NOMO-1 (cell line): Measurements from ENCODE around the gene CREB5.

ENCODE experiments used
- DNase-seq, 2 experiments: peaks; one replicate each; lab custom pipeline; 2025; ENCODE audit not compliant: unreplicated experiment in 2 of 2; lab: John Stamatoyannopoulos, UW

The CREB5 gene

GRCh38 chr7:28725045-28725642, 312.8 kb downstream of the CREB5 start:
- no peak for DNase-seq

DNA sequence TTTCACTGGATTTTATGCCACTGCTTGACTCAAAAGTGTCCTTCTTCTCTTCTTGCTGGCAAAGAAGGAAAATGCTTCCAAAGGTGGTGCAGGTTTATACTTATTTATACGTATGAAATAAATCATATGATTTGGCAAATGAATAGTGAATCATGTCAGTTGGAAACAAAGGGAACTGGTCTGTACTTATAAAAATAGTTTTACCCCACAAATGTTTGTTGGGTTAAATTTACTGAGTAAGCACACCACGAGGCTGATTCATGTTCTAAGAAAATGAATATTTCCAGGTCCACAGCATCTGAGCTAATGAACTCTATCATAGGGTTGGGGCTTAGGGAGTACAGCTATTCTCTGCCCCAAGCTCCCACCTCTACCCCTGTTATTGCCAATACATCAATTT, 313.6 kb downstream of the CREB5 start:
- no peak for DNase-seq

DNA sequence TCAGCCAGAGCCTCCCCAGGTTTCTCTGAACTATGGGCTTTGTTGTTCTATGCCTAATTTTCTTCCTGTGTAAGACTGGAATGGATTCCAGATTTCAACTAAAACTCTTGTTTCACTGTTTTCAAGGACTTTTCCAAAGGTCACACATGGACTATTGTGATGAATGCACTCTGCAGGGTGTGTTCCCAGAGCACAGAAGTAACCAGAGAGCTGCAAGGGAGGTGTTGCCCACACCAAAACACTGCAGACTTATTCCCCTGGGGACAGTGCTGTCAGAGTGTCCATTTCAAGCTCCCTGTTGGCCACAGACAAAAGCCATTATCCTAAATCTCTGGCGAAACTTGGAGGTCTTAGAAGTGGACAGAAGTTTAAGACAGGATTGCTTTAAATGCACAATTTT, 314.2 kb downstream of the CREB5 start:
- no peak for DNase-seq

DNA sequence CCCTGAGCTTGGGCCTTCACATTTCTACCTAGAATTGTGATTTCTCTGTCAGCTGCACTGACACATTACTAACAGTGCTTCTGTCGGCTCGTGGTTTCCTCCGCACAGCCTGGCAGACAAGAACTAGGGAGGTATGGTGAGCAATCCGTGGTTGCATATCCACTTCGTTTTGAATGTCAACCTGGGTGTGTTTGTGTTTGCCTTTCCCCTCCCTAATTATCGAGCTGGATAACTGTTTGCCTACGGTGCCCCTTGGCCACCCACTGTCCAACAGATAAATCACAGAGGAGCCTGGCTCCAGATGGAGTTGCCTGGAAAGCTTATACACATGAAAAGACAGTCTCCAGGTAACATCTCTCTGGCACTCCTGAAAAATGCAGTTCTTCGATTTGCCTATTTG, 317.0 kb downstream of the CREB5 start:
- DNase-seq, result no peak

GRCh38 chr7:28729727-28730126, 317.4 kb downstream of the CREB5 start:
- DNase-seq, result no peak

DNA sequence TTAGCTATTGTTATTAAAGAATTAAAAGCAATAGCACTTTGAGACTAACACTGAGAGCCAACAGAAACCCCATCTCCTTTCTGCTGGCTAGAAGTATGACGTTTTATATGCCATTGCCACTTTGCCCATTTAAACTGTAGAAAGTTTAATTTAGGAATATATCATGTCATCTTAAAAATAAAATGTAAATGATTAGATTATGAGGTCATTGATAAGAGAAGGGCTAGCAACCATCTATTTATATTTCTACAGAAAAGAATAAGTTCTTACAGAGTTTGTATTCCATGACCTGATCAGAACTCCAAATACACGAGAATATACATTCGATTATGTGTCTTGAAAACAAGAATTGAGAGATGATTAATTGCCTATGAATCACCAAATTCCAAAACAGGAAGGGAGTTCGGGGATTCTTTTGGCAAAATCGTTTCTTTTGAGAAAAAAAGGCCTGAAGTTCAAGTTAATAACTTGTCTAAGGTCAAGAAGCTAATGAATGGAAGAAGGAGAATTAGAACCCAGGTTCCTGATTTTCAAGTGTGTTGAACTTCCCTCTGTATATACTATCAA, 318.9 kb downstream of the CREB5 start:
- no peak for DNase-seq

DNA sequence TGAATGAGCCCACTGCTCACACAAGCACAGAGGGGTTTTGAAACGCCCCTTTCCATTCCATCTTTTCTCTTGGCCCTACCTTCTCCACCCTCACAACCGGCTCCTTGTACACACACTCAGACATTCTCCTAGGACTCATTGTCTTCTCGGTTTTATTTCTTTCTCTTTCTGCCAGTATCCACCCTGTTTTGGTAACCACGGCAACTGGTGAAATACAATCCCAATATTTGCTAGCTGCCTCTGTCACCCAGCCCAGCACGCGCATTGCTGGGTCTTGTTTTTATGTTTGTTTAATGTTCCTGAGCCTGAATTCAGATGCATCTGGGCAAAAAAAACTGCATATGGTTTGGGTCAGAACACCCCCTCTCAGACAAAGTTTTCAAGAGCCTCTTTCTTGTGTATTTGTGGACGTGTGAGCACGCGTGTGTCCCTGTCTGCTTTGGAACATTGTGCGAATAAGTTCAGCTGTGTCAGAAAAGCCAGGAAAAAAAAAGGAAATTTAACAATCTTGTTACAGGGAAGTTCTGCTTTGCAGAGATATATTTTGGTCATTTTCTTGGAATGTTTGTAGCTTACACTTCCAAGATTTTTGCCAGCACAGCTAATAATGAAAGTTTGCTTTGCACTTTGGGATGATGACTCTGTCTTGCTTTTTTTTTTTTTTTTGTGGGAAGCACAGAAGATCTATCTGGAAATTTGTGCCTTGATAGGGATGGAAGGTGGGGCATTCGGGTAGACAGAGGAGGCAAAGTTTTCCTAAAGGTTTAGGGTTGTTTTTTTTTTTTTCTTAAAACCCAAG, 320.0 kb downstream of the CREB5 start:
- no peak for DNase-seq

- no peak for DNase-seq
These were observed 320.7 kb downstream of the CREB5 start for GRCh38 chr7:28733035-28733434.

GRCh38 chr7:28738412-28738811, 326.1 kb downstream of the CREB5 start:
- DNase-seq, result no peak

GRCh38 chr7:28739128-28739527, 326.8 kb downstream of the CREB5 start:
- DNase-seq, result no peak

DNA sequence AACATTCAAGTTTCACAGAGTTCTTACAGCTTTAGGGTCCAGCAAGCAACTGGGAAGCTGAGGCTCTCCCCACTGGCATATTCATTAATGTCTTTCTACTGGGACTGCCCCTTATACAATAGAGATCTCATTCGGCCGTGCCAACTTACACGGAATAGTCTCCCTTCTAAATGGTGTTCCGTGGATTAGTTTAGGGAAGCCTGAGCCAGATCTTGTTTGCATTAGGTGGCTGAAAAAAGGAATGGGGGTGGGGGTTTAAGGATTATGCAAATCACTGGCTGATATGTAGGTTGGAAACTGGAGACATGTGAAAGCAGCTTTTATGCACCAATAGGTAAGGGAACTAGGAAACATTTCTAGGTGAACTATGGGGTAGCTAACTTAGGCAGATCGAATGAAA, 327.5 kb downstream of the CREB5 start:
- DNase-seq, result no peak

- DNase-seq, result no peak
These were observed 332.6 kb downstream of the CREB5 start for GRCh38 chr7:28744951-28745350.

GRCh38 chr7:28745351-28745750, 333.0 kb downstream of the CREB5 start:
- no peak for DNase-seq

GRCh38 chr7:28747404-28747803, 335.1 kb downstream of the CREB5 start:
- DNase-seq, result no peak

- DNase-seq, result no peak
These were observed 335.5 kb downstream of the CREB5 start for GRCh38 chr7:28747854-28748253.

- DNase-seq, result no peak
These were observed 336.0 kb downstream of the CREB5 start for GRCh38 chr7:28748346-28748745.

GRCh38 chr7:28748933-28749584, 336.7 kb downstream of the CREB5 start:
- peak; percentile 40 to 91 for DNase-seq

GRCh38 chr7:28749638-28750037, 337.3 kb downstream of the CREB5 start:
- DNase-seq, result no peak

DNA sequence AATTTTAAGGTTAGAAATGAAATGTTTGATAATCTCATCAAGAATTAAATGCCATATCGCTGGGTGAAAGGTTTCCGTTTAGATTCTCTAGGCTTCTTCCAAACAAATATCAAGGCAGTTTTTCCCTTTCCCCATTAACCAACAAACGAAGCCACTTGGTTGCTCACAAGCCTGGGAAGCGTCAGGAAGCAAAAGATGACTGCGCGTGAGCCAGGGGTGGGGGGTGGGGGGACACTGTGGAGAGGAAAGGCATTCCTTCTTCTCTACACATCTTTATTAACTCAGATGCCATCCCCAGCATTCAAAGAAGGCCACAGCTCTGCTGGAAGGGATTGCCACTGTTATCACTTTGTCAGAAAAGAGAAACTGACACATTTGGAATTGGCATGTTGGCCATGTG, 338.7 kb downstream of the CREB5 start:
- DNase-seq, result no peak

- DNase-seq, result no peak
These were observed 341.3 kb downstream of the CREB5 start for GRCh38 chr7:28753613-28754012.

DNA sequence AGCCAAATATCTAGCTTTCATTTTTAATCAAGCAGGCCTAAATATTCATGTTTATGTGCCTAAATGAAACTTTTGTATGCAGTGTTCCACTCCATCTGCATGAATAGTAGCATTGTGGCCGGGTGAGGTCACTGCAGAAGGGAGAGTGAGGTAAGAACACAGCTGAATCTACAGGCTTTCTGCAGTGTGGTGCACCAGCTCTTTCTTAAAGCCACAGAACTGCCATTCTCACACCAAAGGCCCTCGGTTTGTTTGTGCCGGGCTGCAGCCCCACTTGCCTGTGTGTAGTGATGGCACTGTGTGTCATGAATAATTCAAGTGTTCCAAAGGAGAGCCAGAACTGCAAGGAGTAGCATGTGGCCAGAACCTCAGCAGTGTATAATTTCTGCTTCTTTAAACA, 341.7 kb downstream of the CREB5 start:
- DNase-seq, result no peak

- DNase-seq, result no peak
These were observed 342.1 kb downstream of the CREB5 start for GRCh38 chr7:28754447-28754846.
